Tibial nerve (tissue), 4 donors: ENCODE results near the gene LILRA1. TPM values are rescaled to one million over a fixed set of nuclear protein-coding genes. Genes with fewer than 3 reads are reported as not detected.
"Not testable (repeated sequence)": the region's sequence is repeated elsewhere in the genome, so short reads cannot be mapped to it uniquely, and the experiment has no call there.

Experiments used
- DNase-seq, 2 donors: peaks; one replicate each; pipeline ENCODE4 v3.0.0-alpha.2; 2019; ENCODE audit warnings: low spot score in 2 of 2
- H3K27ac ChIP-seq, 4 donors: fragments of 200-600 bp; sonication (generic) in 3 of 4; one replicate each; pipeline ENCODE4 v1.5.1; 2017 to 2019; ENCODE audit warnings: mild to moderate bottlenecking in 1 of 4
- H3K27me3 ChIP-seq, 2 donors: fragments of 200-600 bp; sonication (generic) in 1 of 2; one replicate each; pipeline versions ENCODE4 v1.5.1 to v1.6.0; 2017 to 2019
- H3K36me3 ChIP-seq, 3 donors: fragments of 200-600 bp; sonication (generic); one replicate each; pipeline ENCODE4 v1.5.1; 2018 to 2019
- H3K4me1 ChIP-seq, 4 donors: fragments of 200-600 bp; sonication (generic) in 3 of 4; one replicate each; pipeline ENCODE4 v1.5.1; 2017 to 2019
- H3K4me3 ChIP-seq, 4 donors: fragments of 200-600 bp; sonication (generic) in 3 of 4; one replicate each; pipeline ENCODE4 v1.5.1; 2017 to 2019; ENCODE audit warnings: mild to moderate bottlenecking in 1 of 4, moderate library complexity in 1 of 4
- H3K9me3 ChIP-seq, 4 donors: fragments of 200-600 bp; sonication (generic) in 3 of 4; one replicate each; pipeline ENCODE4 v1.5.1; 2017 to 2019
- CTCF ChIP-seq, 5 experiments: fragments of 200-600 bp in 3 of 5; fragments of 450-650 bp in 2 of 5; sonication (generic) in 3 of 5; IDR thresholded peaks; one replicate each; pipeline ENCODE4 v1.5.1; 2016 to 2019; ENCODE audit warnings: antibody characterized with exemption in 5 of 5, mild to moderate bottlenecking in 3 of 5, moderate library complexity in 2 of 5
- EP300 ChIP-seq, 2 donors: sonication (generic); formaldehyde crosslinking; IDR thresholded peaks; one replicate each; pipeline ENCODE4 v1.6.1; 2017; ENCODE audit warnings: antibody characterized with exemption in 2 of 2, mild to moderate bottlenecking in 1 of 2
- POLR2A ChIP-seq, 2 donors: fragments of 450-650 bp; IDR thresholded peaks; one replicate each; pipeline ENCODE4 v1.6.1; 2017; ENCODE audit warnings: antibody characterized with exemption in 2 of 2, mild to moderate bottlenecking in 2 of 2, moderate library complexity in 2 of 2
- WGBS, 2 donors: methylation state at CpG; one replicate each; pipeline ENCODE4 v1.1.5; 2018; 5-methylcytosine and 5-hydroxymethylcytosine counted together
- total RNA-seq, 4 donors: library from RNA; depleted of rRNA; stranded (reverse); fragments of >200 nt; gene quantifications; one replicate each; pipeline ENCODE4 v1.1.0, GENCODE V29; 2016

The LILRA1 gene
- total RNA-seq = 1 to 10 TPM in 3 of 4 donors, under 1 TPM in 1; 0.39 to 3.5 (median 1.2) TPM

- WGBS, 2 donors = 67 to 71% methylated on average over 6 of the region's 6 CpGs
- not testable (repeated sequence) for DNase-seq, H3K4me1 ChIP-seq, H3K27ac ChIP-seq, H3K27me3 ChIP-seq, H3K36me3 ChIP-seq
- Histone ChIP-seq H3K9me3 (peaks cover 0 to 38% (median 0%) of the 10 kb centered on the region in 4 donors), H3K4me3 (peak within 1 kb of the TSS in 1 of 4 donors; percentile 11)
These were observed at the start of gene LILRA1 for GRCh38 chr19:54593445-54593844. LILRA1 (plus strand) TSS chr19:54593632; CDS start chr19:54594245, 613 bp downstream.

DNA sequence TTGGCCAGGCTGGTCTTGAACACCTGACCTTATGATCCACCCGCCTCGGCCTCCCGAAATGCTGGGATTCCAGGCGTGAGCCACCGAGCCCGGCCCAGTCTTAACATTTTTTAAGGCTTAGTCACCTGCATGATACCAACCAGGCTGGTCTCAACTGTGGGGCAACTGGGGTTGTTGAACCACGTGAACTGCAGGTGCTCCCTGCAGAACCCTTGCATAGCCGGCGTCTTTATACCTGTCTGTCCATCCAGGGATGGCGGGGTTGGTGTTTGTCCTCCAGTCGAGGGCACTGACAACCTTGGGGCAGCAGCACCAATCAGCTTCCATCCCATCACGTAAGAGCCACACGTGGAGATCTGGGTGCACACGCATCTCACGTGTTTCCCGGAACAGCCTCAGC lies 44.6 kb upstream of the LILRA1 start:
- no peaks in the 10 kb centered on the region for H3K36me3 ChIP-seq
- no peaks in the 10 kb centered on the region for H3K4me1 ChIP-seq
- H3K27ac ChIP-seq = no peak overlapping the region
- H3K9me3 ChIP-seq = peaks cover 0 to 7% (median 0%) of the 10 kb centered on the region in 4 donors
- no peak for DNase-seq
- no peak overlapping the region for H3K4me3 ChIP-seq
- H3K27me3 ChIP-seq = no peaks in the 10 kb centered on the region
- WGBS, 2 donors = 88 to 96% methylated on average over 11 to 13 of the region's 16 CpGs
- TF ChIP-seq POLR2A (IDR thresholded peaks at IDR 0.05) (no peak), EP300 (IDR thresholded peaks at IDR 0.05) (no peak), CTCF (IDR thresholded peaks at IDR 0.05) (no peak)

DNA sequence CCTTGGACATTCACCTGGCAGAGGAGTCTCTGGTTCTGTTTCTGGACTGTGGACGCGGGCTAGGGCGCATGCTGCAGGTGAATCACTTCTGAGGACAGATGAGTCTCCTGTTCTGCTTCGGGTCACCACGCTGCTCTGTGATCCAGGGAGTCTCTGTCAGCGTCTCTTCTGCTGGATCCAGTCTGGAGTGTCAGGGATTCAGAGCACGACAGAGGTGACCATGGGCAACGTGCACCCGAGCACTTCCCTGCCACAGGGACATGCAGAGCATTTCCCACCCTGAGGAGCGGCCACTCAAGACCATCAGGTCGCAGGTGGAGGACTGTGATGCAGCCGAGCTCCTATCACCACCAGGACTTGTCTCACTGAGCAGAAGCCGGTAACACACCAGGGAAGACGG lies 44.2 kb upstream of the LILRA1 start:
- Histone ChIP-seq H3K4me1 (no peaks in the 10 kb centered on the region), H3K27ac (no peak overlapping the region), H3K9me3 (peaks cover 0 to 7% (median 0%) of the 10 kb centered on the region in 4 donors), H3K27me3 (no peaks in the 10 kb centered on the region), H3K36me3 (no peaks in the 10 kb centered on the region), H3K4me3 (no peak overlapping the region)
- TF ChIP-seq POLR2A (IDR thresholded peaks at IDR 0.05) (no peak), EP300 (IDR thresholded peaks at IDR 0.05) (no peak), CTCF (IDR thresholded peaks at IDR 0.05) (no peak)
- DNase-seq = no peak
- 80 to 82% methylated on average over 5 to 9 of the region's 14 CpGs for WGBS, 2 donors

DNA sequence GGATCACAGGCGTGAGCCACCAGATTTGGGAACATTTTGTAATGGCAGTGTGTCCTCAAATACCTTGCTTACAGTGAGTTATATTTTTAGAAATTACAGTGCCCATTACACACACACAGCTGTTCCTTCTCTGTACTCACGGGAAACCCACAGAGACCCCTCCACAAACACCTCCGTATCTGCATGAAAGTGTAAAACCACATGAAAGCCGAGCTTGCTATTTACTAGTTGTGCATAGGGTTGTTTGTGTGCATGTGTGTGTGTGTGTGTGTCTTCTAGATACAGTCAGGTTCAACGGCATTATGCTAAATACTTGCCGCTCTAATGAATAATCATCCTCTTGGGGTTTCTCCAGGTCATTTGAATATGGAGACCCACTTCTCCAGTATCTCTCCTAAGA lies 42.1 kb upstream of the LILRA1 start:
- Histone ChIP-seq H3K4me1 (no peaks in the 10 kb centered on the region), H3K36me3 (no peaks in the 10 kb centered on the region), H3K9me3 (peaks cover 0 to 7% (median 0%) of the 10 kb centered on the region in 4 donors), H3K4me3 (no peak overlapping the region), H3K27ac (no peak overlapping the region), H3K27me3 (no peaks in the 10 kb centered on the region)
- DNase-seq = no peak
- TF ChIP-seq EP300 (IDR thresholded peaks at IDR 0.05) = no peak
- no peak for TF ChIP-seq CTCF (IDR thresholded peaks at IDR 0.05)
- no peak for TF ChIP-seq POLR2A (IDR thresholded peaks at IDR 0.05)
- 85 to 86% methylated on average over 6 of the region's 6 CpGs for WGBS, 2 donors

DNA sequence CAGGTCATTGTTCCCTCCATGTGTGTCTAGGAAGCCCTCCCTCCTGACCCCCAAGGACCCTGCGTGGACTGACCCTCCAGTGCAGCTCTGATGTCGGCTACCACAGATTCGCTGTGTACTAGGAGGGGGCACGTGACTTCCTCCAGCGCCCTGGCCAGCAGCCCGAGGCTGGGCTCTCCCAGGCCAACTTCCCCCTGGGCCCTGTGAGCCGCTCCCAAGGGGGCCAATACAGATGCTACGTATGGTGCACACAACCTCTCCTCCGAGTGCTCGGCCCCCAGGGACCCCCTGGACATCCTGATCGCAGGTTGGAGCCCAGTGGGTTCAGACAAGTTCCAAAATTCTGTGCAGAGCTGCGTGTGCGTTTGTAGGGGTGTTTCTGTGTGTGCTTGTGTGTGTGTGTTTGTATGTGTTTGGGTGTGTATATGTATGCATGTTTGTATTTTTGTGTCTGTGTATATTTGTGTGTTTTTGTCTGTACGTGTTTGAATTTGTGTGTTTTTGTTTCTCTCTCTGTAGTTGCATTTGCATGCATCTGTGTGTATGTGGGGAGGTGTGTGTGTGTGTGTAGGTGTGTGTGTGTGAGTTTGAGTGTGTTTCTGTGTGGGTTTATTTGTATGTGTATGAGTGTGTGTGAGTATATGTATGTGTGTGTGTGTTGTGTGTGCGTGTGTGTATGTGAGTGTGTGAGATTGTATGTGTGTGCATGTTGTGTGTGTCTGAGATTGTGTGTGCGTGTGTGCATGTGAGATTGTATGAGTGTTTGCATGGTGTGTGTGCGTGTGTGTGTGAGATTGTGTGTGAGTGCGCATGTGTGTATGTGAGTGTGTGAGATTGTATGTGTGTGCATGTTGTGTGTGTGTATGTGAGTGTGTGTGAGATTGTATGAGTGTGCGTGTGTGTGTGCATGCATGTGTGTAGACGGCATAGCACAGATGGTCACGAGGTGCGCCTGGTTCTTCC lies 41.2 kb upstream of the LILRA1 start:
- H3K27ac ChIP-seq = no peak overlapping the region
- DNase-seq = peak in 1 of 2 donors; percentile 35
- no peaks in the 10 kb centered on the region for H3K36me3 ChIP-seq
- no peak for TF ChIP-seq POLR2A (IDR thresholded peaks at IDR 0.05)
- no peak for TF ChIP-seq CTCF (IDR thresholded peaks at IDR 0.05)
- no peak for TF ChIP-seq EP300 (IDR thresholded peaks at IDR 0.05)
- peaks cover 0 to 7% (median 0%) of the 10 kb centered on the region in 4 donors for H3K9me3 ChIP-seq
- no peaks in the 10 kb centered on the region for H3K4me1 ChIP-seq
- whole genome bisulfite sequencing, 2 donors = 74 to 86% methylated on average over 22 of the region's 22 CpGs
- no peak overlapping the region for H3K4me3 ChIP-seq
- no peaks in the 10 kb centered on the region for H3K27me3 ChIP-seq
